ENCODE measurements around the gene WDR1.

The WDR1 gene

DNA sequence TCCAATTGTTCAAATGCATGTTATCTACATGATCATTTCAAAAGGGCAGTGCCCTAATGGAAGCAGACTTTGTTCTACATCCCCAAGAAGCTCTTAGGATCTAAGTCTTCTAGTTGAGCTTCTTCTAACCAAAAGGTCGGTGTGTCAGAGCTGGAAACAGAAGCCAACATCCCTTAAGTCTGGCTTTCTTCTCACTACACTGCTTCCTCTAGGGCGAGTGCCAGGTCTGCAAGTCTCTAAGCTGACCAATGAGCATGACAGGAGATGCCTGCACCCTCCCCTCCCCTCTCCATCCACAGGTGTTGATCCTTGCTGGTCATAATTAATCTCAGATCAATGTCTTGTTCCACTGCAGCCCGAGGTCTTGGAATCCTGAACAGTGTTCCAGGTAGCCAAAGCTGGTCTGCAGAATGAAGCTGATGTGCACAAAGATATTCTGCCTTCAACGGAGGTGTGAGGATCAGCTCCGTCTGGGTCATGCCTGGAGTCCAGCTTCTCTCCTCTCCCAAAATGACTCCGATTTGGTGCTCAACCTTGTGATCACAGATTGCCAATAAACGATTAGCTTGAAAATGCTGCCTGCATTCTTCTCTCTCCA is 44.1 kb downstream of the WDR1 start:
- Histone ChIP-seq H3K27ac (ENCODE audit: low read length) (no peak overlapping the region), H3K27me3 (ENCODE audit: low read depth, low read length) (no peaks in the 10 kb centered on the region), H3K4me3 (ENCODE audit: low read depth in 1 of 2, low read length in 2 of 2) (no peak overlapping the region), H3K4me1 (ENCODE audit: control insufficient read depth in 1 of 2, insufficient read depth in 2 of 2, low read length in 2 of 2) (peaks cover 0 to 6% of the 10 kb centered on the region in 2 donors), H3K9me3 (ENCODE audit: control insufficient read depth in 1 of 2, low read length in 2 of 2) (no peaks in the 10 kb centered on the region), H3K36me3 (ENCODE audit: control insufficient read depth in 1 of 2, insufficient read depth in 2 of 2, low read length in 2 of 2) (peaks cover 54 to 68% of the 10 kb centered on the region in 2 donors)

DNA sequence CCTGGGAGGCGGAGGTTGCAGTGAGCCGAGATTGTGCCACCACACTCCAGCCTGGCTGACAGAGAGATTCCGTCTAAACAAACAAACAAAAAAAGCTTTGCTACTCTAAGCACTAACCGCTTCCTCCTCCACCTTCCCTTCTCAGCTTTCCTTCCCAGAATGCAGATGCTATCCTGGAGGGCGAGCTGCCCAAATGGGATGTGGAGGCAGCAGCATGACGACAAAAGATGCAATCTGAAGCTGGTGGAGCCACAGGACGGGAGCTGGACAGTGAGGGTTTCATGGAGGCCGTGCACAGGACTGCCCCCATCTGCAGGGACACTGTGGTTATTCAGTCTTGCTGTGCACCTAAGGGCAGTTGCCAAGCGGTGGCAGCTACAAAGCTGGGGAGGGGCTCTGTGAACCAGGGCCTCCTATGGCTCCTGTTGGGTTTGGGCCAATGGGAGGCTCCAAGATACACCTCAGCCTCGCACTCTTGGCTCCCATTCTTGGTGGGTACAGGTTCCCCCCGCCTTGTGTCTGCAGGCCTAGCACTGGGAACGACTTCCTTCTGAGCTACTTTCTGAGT is 47.4 kb downstream of the WDR1 start:
- no peaks in the 10 kb centered on the region for H3K27me3 ChIP-seq (ENCODE audit: low read depth, low read length)
- H3K36me3 ChIP-seq (ENCODE audit: control insufficient read depth in 1 of 2, insufficient read depth in 2 of 2, low read length in 2 of 2), result peaks cover 20 to 59% of the 10 kb centered on the region in 2 donors
- no peak overlapping the region for H3K27ac ChIP-seq (ENCODE audit: low read length)
- H3K9me3 ChIP-seq (ENCODE audit: control insufficient read depth in 1 of 2, low read length in 2 of 2), result no peaks in the 10 kb centered on the region
- H3K4me3 ChIP-seq (ENCODE audit: low read depth in 1 of 2, low read length in 2 of 2), result no peak overlapping the region
- H3K4me1 ChIP-seq (ENCODE audit: control insufficient read depth in 1 of 2, insufficient read depth in 2 of 2, low read length in 2 of 2), result peaks cover 0 to 1% of the 10 kb centered on the region in 2 donors

DNA sequence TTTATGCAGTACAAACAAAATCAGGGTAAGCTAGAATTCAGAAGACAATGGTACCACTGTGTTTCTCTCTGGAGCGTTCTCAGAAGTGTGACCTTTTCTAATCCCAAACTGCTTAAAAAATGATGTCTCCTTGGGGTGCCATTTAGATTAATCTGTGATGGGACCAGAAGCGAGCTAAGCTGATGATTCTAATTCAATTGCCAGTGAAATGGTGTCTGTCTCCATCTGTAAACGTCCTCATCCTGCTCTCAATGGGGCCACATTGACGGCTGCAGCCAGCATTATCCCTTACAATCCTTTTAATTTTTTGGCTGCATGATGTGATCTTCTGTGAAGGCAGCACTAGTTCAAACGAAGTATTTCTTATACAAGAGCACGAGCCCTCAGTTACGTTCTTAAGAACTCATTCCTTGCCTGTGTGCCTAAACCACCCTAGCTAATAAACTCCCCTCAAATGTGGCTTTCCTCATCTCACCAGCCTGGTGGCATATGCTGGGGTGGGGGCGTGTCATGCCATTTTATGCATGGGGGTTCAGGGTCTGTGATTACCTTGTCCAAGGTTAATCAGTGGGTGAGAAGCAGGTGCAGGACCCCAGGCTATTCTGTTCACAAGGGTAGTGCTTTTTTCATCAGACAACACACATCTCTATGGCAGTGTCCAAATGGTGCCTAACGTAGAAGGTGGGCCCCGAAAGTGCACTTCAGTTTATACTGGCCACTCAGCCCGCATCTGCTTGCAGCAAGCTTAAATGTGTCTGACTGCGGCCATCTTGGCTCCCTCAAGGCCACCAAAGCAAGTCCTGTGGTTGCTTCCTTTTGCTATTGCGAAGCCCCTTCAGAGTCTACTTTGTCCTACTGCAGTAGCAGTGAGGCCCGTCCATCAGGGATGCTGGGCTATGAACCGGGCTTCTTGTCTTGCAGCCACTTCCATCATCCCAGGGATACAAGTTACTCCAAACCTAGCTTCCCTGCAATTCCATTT is 49.6 kb downstream of the WDR1 start:
- Histone ChIP-seq H3K27ac (ENCODE audit: low read length) (no peak overlapping the region), H3K4me3 (ENCODE audit: low read depth in 1 of 2, low read length in 2 of 2) (no peak overlapping the region), H3K36me3 (ENCODE audit: control insufficient read depth in 1 of 2, insufficient read depth in 2 of 2, low read length in 2 of 2) (peaks cover 4 to 46% of the 10 kb centered on the region in 2 donors)

DNA sequence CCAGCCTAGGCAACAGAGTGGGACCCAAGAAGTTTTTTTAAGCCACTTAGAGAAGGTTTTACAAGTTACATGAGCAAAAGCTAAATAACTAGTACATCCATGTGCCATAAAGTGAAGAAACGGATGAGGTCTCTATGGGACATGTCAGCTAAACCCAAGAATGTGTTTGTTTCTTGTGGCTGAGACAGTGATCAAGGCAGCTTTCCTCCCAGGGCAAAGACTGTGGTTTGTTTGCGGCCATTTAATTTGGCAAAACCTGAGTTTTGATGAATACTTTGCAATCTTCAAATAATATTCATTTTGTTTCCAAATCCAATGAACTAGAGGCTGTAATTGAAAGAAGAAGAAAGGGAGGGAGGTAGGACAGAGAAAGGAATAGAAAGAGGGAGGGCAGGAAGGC is 50.4 kb downstream of the WDR1 start:
- no peaks in the 10 kb centered on the region for H3K27me3 ChIP-seq (ENCODE audit: low read depth, low read length)
- H3K36me3 ChIP-seq (ENCODE audit: control insufficient read depth in 1 of 2, insufficient read depth in 2 of 2, low read length in 2 of 2), result peaks cover 4 to 52% of the 10 kb centered on the region in 2 donors
- no peaks in the 10 kb centered on the region for H3K9me3 ChIP-seq (ENCODE audit: control insufficient read depth in 1 of 2, low read length in 2 of 2)
- no peak overlapping the region for H3K27ac ChIP-seq (ENCODE audit: low read length)
- H3K4me3 ChIP-seq (ENCODE audit: low read depth in 1 of 2, low read length in 2 of 2), result no peak overlapping the region
- H3K4me1 ChIP-seq (ENCODE audit: control insufficient read depth in 1 of 2, insufficient read depth in 2 of 2, low read length in 2 of 2), result peaks cover 0 to 9% of the 10 kb centered on the region in 2 donors

More for the DNA sequence above, 49.6 kb downstream of the WDR1 start:
- H3K9me3 ChIP-seq (ENCODE audit: control insufficient read depth in 1 of 2, low read length in 2 of 2), result no peaks in the 10 kb centered on the region
- no peaks in the 10 kb centered on the region for H3K27me3 ChIP-seq (ENCODE audit: low read depth, low read length)
- peaks cover 0 to 9% of the 10 kb centered on the region in 2 donors for H3K4me1 ChIP-seq (ENCODE audit: control insufficient read depth in 1 of 2, insufficient read depth in 2 of 2, low read length in 2 of 2)

DNA sequence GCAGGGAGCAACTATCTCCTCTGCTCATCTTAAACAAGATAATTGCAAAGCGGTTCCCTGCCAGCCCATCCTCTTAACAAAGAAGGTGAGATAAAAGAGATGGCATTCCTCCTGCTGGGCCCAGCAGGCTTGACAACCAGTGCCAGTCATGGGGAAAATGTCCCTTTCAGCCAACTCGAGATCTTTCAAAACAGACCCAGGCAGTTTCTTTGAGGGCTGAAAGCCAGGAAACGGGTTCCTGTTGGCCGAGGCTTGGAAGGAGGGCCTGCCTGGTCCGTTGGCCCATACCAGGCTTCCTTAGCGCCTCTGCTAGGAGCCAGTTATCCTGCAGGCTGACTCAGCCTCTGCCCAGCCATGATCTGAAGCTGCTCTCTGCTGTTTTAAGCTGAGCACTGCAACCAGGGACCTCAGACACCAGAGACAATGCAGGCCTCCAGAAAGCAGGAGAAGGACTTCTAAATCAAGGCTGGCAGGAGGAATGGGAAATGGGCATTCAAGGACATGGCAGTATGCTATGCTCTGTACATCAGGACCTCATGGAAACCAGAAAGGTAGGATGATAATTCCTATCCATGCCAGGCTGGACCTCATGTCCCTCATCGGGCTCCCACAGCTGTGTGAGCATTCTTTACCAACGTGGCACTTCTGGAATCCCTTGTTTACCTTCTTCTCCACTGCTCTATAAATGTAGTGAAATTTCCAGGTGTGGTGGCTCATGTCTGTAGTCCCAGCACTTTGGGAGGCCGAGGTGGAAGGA is 52.9 kb downstream of the WDR1 start:
- H3K36me3 ChIP-seq (ENCODE audit: control insufficient read depth in 1 of 2, insufficient read depth in 2 of 2, low read length in 2 of 2), result peaks cover 0 to 42% of the 10 kb centered on the region in 2 donors
- H3K9me3 ChIP-seq (ENCODE audit: control insufficient read depth in 1 of 2, low read length in 2 of 2), result no peaks in the 10 kb centered on the region
- H3K27ac ChIP-seq (ENCODE audit: low read length), result no peak overlapping the region

DNA sequence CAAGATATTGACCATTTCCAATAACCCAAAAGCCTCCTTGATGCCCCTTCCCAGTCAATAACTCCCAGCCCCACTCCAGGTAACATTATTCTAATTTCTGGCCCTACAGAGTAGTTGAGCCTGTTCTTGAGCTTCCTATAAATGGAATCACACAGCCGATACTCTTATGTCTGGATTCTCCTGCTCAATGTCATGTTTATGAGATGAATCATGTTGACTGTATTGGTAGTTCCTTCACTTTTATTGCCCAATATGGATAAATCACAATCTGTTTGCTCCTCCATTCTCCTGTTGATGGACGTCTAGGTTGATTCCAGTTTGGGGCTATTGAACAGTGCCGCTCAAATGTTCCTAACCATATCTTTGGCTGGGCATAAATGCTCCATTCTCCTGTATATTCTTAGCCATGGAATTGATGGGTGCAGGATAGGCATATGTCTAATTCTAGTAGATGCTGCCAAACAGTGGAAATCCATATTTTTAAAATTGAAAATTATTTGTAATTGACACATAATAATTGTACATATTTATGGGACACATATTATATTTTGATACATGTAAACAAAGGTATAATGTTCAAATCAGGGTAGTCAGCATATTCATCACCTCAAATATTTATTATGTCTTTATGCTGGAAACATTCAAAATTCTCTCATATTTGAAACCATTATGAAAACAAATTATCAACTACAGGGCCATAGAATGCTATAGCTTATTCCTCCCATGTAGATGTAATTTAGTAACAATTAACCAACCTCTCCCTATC is 54.8 kb downstream of the WDR1 start:
- H3K4me1 ChIP-seq (ENCODE audit: control insufficient read depth in 1 of 2, insufficient read depth in 2 of 2, low read length in 2 of 2), result peaks cover 0 to 13% of the 10 kb centered on the region in 2 donors
- no peaks in the 10 kb centered on the region for H3K9me3 ChIP-seq (ENCODE audit: control insufficient read depth in 1 of 2, low read length in 2 of 2)
- peaks cover 0 to 29% of the 10 kb centered on the region in 2 donors for H3K36me3 ChIP-seq (ENCODE audit: control insufficient read depth in 1 of 2, insufficient read depth in 2 of 2, low read length in 2 of 2)
- no peaks in the 10 kb centered on the region for H3K27me3 ChIP-seq (ENCODE audit: low read depth, low read length)
- no peak overlapping the region for H3K4me3 ChIP-seq (ENCODE audit: low read depth in 1 of 2, low read length in 2 of 2)
- H3K27ac ChIP-seq (ENCODE audit: low read length), result no peak overlapping the region

More for the DNA sequence above, 52.9 kb downstream of the WDR1 start:
- no peaks in the 10 kb centered on the region for H3K27me3 ChIP-seq (ENCODE audit: low read depth, low read length)
- H3K4me3 ChIP-seq (ENCODE audit: low read depth in 1 of 2, low read length in 2 of 2), result no peak overlapping the region
- peaks cover 0 to 9% of the 10 kb centered on the region in 2 donors for H3K4me1 ChIP-seq (ENCODE audit: control insufficient read depth in 1 of 2, insufficient read depth in 2 of 2, low read length in 2 of 2)

DNA sequence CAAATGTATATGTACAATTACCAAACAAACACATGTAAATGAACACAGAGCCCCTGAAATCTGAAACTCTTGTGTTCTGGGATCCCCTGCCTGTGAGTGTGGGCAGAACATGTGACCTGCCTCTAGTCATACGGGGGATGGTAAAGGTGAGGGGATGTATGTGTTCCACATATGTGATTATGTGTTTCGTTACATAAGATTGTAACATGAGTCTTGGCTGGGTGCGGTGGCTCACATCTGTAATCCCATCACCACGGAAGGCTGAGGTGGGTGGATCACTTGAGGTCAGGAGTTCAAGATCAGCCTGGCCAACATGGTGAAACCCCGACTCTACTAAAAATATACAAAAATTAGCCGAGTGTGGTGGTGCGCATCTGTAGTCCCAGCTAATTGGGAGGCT is 58.2 kb downstream of the WDR1 start:
- no peak overlapping the region for H3K27ac ChIP-seq (ENCODE audit: low read length)

DNA sequence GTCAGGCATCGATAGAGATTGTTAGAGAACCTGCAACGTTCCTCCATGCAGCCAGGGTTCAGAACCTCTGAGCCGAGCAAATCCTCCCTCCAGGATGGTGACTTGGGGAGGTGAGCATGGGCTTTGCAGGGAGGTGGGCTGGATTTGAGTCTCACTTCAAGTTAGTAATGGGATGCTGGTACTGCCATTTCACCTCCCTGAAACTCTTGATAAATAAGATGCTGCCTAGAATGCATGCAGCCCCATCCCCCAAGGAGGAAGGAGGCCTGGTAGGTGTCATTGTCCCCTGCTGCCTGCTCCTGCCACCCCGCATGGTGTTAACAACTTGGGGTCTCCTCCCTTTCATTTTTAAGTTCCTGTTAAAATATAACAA is 59.6 kb downstream of the WDR1 start:
- Histone ChIP-seq H3K27ac (ENCODE audit: low read length) (no peak overlapping the region), H3K36me3 (ENCODE audit: control insufficient read depth in 1 of 2, insufficient read depth in 2 of 2, low read length in 2 of 2) (peaks cover 0 to 9% of the 10 kb centered on the region in 2 donors), H3K9me3 (ENCODE audit: control insufficient read depth in 1 of 2, low read length in 2 of 2) (no peaks in the 10 kb centered on the region), H3K27me3 (ENCODE audit: low read depth, low read length) (no peaks in the 10 kb centered on the region), H3K4me1 (ENCODE audit: control insufficient read depth in 1 of 2, insufficient read depth in 2 of 2, low read length in 2 of 2) (peaks cover 0 to 19% of the 10 kb centered on the region in 2 donors), H3K4me3 (ENCODE audit: low read depth in 1 of 2, low read length in 2 of 2) (no peak overlapping the region)

More for the DNA sequence above, 58.2 kb downstream of the WDR1 start:
- Histone ChIP-seq H3K4me3 (ENCODE audit: low read depth in 1 of 2, low read length in 2 of 2) (no peak overlapping the region), H3K36me3 (ENCODE audit: control insufficient read depth in 1 of 2, insufficient read depth in 2 of 2, low read length in 2 of 2) (peaks cover 0 to 9% of the 10 kb centered on the region in 2 donors), H3K4me1 (ENCODE audit: control insufficient read depth in 1 of 2, insufficient read depth in 2 of 2, low read length in 2 of 2) (peaks cover 0 to 19% of the 10 kb centered on the region in 2 donors), H3K27me3 (ENCODE audit: low read depth, low read length) (no peaks in the 10 kb centered on the region), H3K9me3 (ENCODE audit: control insufficient read depth in 1 of 2, low read length in 2 of 2) (no peaks in the 10 kb centered on the region)

DNA sequence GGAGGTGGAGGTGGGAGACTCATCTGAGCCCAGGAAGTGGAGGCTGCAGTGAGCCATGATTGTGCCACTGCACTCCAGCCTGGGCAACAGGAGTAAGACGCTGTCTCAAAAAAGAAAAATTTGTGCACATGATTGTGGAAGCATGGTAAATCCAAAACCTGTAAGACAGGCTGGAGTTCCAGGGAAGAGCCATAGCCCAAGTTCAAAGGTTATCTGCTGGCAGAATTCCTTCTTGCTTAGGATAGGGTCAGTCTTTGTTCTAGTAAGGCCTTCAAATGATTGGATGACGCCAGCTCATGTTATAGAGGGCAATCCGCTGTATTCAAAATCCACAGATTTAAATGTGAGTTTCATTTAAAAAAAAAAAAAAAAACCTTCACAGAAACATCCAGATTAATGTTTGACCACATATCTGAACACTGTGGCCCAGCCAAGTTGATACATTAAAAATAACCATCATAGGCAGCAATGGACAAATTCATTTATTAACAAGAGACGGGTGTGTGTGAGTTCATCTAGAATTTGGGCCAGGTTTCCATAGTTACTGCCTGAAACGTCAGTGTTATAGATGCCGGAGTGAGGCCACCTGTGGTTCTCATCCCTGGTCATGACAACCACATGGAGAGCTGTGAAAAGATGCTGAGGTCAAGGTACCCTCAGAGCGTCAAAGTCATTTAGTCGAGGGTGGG is 60.1 kb downstream of the WDR1 start:
- Histone ChIP-seq H3K4me1 (ENCODE audit: control insufficient read depth in 1 of 2, insufficient read depth in 2 of 2, low read length in 2 of 2) (peaks cover 0 to 19% of the 10 kb centered on the region in 2 donors), H3K4me3 (ENCODE audit: low read depth in 1 of 2, low read length in 2 of 2) (no peak overlapping the region), H3K27me3 (ENCODE audit: low read depth, low read length) (no peaks in the 10 kb centered on the region), H3K27ac (ENCODE audit: low read length) (no peak overlapping the region), H3K36me3 (ENCODE audit: control insufficient read depth in 1 of 2, insufficient read depth in 2 of 2, low read length in 2 of 2) (peaks cover 0 to 5% of the 10 kb centered on the region in 2 donors), H3K9me3 (ENCODE audit: control insufficient read depth in 1 of 2, low read length in 2 of 2) (no peaks in the 10 kb centered on the region)

DNA sequence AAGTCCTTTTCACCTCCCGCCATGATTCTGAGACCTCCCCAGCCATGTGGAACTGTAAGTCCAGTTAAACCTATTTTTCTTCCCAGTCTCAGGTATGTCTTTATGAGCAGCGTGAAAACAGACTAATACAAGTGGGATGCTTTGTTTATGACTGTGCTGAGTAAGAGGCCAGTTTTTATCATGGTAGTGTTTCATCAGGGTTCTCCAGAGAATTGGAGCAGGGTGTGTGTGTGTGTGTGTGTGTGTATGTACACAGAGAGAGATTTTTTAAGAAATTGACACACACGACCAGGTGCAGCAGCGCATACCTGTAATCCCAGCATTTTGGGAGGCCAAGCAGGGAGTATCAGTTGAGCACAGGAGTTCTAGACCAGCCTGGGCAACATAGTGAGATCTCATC is 60.7 kb downstream of the WDR1 start:
- no peaks in the 10 kb centered on the region for H3K36me3 ChIP-seq (ENCODE audit: control insufficient read depth in 1 of 2, insufficient read depth in 2 of 2, low read length in 2 of 2)
- peaks cover 0 to 19% of the 10 kb centered on the region in 2 donors for H3K4me1 ChIP-seq (ENCODE audit: control insufficient read depth in 1 of 2, insufficient read depth in 2 of 2, low read length in 2 of 2)
- H3K27ac ChIP-seq (ENCODE audit: low read length), result no peak overlapping the region
- no peak overlapping the region for H3K4me3 ChIP-seq (ENCODE audit: low read depth in 1 of 2, low read length in 2 of 2)
- H3K9me3 ChIP-seq (ENCODE audit: control insufficient read depth in 1 of 2, low read length in 2 of 2), result no peaks in the 10 kb centered on the region
- H3K27me3 ChIP-seq (ENCODE audit: low read depth, low read length), result no peaks in the 10 kb centered on the region
